K562 (cell line): ENCODE data around the gene PRELID3B. TPM values are rescaled to one million over a fixed set of nuclear protein-coding genes. Genes with fewer than 3 reads are reported as not detected.

ENCODE experiments used
- ATAC-seq: fragments of 200-7000 bp; cut with Tn5 transposase; 3 replicates; pipeline ENCODE4 v1.9.1; 2020; ENCODE audit warnings: moderate library complexity
- BruUV-seq: library from RNA; stranded (reverse); fragments of 400-500 nt; replicated peaks from 2 replicates; lab custom pipeline; 2021; lab: Mats Ljungman, UMichigan
- CTCF ChIA-PET: fragments of 300-600 bp; formaldehyde crosslinking; extraction: SDS; loops from one replicate; lab custom pipeline; 2021; ENCODE audit warnings: low intra/inter-chr PET ratio; lab: Yijun Ruan, JAX
- POLR2A ChIA-PET: fragments of 300-600, 350-650 bp; sonication (Branson Sonifier 250); formaldehyde crosslinking; extraction: SDS; loops from one replicate; lab custom pipeline; 2021; ENCODE audit warnings: antibody characterized with exemption, inconsistent platforms; lab: Yijun Ruan, JAX
- DNase-seq, 4 experiments: peaks; one replicate each; pipeline versions ENCODE4 v3.0.0 to v3.0.0-alpha.2; 2011 to 2018; ENCODE audit warnings: low spot score in 3 of 4, mixed read lengths in 3 of 4; ENCODE audit errors: extremely low read depth in 1 of 4
- FAIRE-seq: peaks from 2 replicates; lab custom pipeline; 2011; peaks lifted over from hg19 to GRCh38; lab: Jason Lieb, UNC
- H2AFZ ChIP-seq: 2 replicates; pipeline ENCODE4 v1.6.0; 2011; ENCODE audit warnings: low read depth, low read length, control low read depth, inconsistent platforms
- H3K27ac ChIP-seq: fragments of 200-600 bp; 3 replicates; pipeline ENCODE4 v1.8.0; 2011; ENCODE audit warnings: low read depth, mild to moderate bottlenecking, control low read depth, inconsistent platforms, low read length, moderate library complexity, mixed read lengths; ENCODE audit errors: extremely low read depth
- H3K27me3 ChIP-seq, 2 experiments: fragments of 300-600 bp in 1 of 2; 2 replicates in 1 of 2; 3 replicates in 1 of 2; pipeline versions ENCODE4 v1.6.0 to v1.8.0; 2011; ENCODE audit warnings: inconsistent platforms in 2 of 2, low read length in 2 of 2, mild to moderate bottlenecking in 1 of 2, mixed read lengths in 1 of 2, moderate library complexity in 1 of 2; ENCODE audit not compliant: control insufficient read depth in 2 of 2, insufficient read depth in 2 of 2
- H3K36me3 ChIP-seq: fragments of 300-600 bp; 3 replicates; pipeline ENCODE4 v1.8.0; 2011; ENCODE audit warnings: mild to moderate bottlenecking, low read length, inconsistent platforms; ENCODE audit not compliant: control insufficient read depth, insufficient read depth
- H3K4me1 ChIP-seq, 2 experiments: fragments of 200-600 bp in 1 of 2; replicated peaks in 1 of 2; 2 replicates in 1 of 2; 3 replicates in 1 of 2; pipeline versions ENCODE4 v1.5.1 to v1.8.0; 2011; ENCODE audit warnings: inconsistent platforms in 2 of 2, low read length in 2 of 2, mild to moderate bottlenecking in 1 of 2, mixed read lengths in 1 of 2, moderate library complexity in 1 of 2; ENCODE audit not compliant: control insufficient read depth in 2 of 2, insufficient read depth in 2 of 2
- H3K4me2 ChIP-seq: 2 replicates; pipeline ENCODE4 v1.6.1; 2011; ENCODE audit warnings: low read length, control low read depth, inconsistent platforms, mixed read lengths; ENCODE audit not compliant: insufficient read depth
- H3K4me3 ChIP-seq: fragments of 200-600 bp; sonication (generic), shearing (Covaris generic); 2 replicates; pipeline ENCODE4 v1.5.1; 2016; ENCODE audit warnings: control low read depth, inconsistent platforms
- H3K79me2 ChIP-seq: fragments of 200-600 bp; 3 replicates; pipeline ENCODE4 v1.8.0; 2011; ENCODE audit warnings: low read length, inconsistent platforms; ENCODE audit not compliant: control insufficient read depth, insufficient read depth
- H3K9ac ChIP-seq, 2 experiments: 2 replicates each; pipeline versions ENCODE4 v1.6.0 to v1.6.1; 2011; ENCODE audit warnings: low read depth in 2 of 2, low read length in 2 of 2, control low read depth in 1 of 2, inconsistent platforms in 1 of 2, mild to moderate bottlenecking in 1 of 2, mixed read lengths in 1 of 2; ENCODE audit not compliant: insufficient read depth in 1 of 2
- H3K9me1 ChIP-seq: one replicate; pipeline ENCODE4 v1.6.0; 2011; ENCODE audit warnings: inconsistent platforms, mild to moderate bottlenecking, low read length, moderate library complexity; ENCODE audit not compliant: control insufficient read depth, insufficient read depth
- H3K9me3 ChIP-seq: replicated peaks from 2 replicates; pipeline ENCODE4 v1.5.1; 2011; ENCODE audit warnings: low read depth, low read length, inconsistent platforms; ENCODE audit not compliant: control insufficient read depth, insufficient read depth
- H4K20me1 ChIP-seq: replicated peaks from 2 replicates; pipeline ENCODE4 v1.6.1; 2011; ENCODE audit warnings: low read length, inconsistent platforms, mixed read lengths; ENCODE audit not compliant: control insufficient read depth, insufficient read depth
- BDP1 ChIP-seq: IDR thresholded peaks from 3 replicates; pipeline ENCODE4 v1.6.1; 2011; ENCODE audit not compliant: insufficient read length, insufficient read depth
- CBX2 ChIP-seq: fragments of 200-600 bp; sonication (generic); IDR thresholded peaks from one replicate; pipeline ENCODE4 v1.6.1; 2012; ENCODE audit warnings: mild to moderate bottlenecking, low read length, inconsistent platforms; ENCODE audit not compliant: insufficient read depth, poor library complexity, severe bottlenecking
- E2F3 ChIP-seq: fragments of 250-450 bp; sonication (Bioruptor Pico); IDR thresholded peaks from 2 replicates; pipeline ENCODE4 v1.4.0; 2020; ENCODE audit warnings: mild to moderate bottlenecking
- EP400 ChIP-seq: fragments of 450-650 bp; IDR thresholded peaks from 2 replicates; pipeline ENCODE4 v1.6.1; 2017; ENCODE audit warnings: antibody characterized with exemption, mild to moderate bottlenecking, moderate library complexity
- FOXP4 ChIP-seq: sonication (generic); formaldehyde crosslinking; IDR thresholded peaks from 2 replicates; pipeline ENCODE4 v1.8.0; 2022; ENCODE audit warnings: mild to moderate bottlenecking, missing genetic modification reagents, borderline replicate concordance
- GTF2A2 ChIP-seq: IDR thresholded peaks from 2 replicates; pipeline ENCODE4 v1.6.1; 2016; ENCODE audit warnings: mild to moderate bottlenecking, missing genetic modification characterization, missing compliant biosample characterization
- HOMEZ ChIP-seq: fragments of 250-450 bp; sonication (Bioruptor Pico); IDR thresholded peaks from 2 replicates; pipeline ENCODE4 v1.4.0; 2020; ENCODE audit warnings: mild to moderate bottlenecking, moderate library complexity
- MXD1 ChIP-seq: fragments of 250-450 bp; sonication (Bioruptor Pico); IDR thresholded peaks from 2 replicates; pipeline ENCODE4 v1.8.0; 2021; ENCODE audit warnings: borderline replicate concordance, mild to moderate bottlenecking, moderate library complexity; ENCODE audit not compliant: poor library complexity, severe bottlenecking
- PTRF ChIP-seq: fragments of 450-650 bp; IDR thresholded peaks from 2 replicates; pipeline ENCODE4 v1.6.1; 2016; ENCODE audit warnings: mild to moderate bottlenecking, missing genetic modification characterization, missing compliant biosample characterization
- RNF2 ChIP-seq: sonication (generic); IDR thresholded peaks from 2 replicates; pipeline ENCODE4 v1.6.1; 2016
- SREBF2 ChIP-seq: sonication (generic); formaldehyde crosslinking; IDR thresholded peaks from 2 replicates; pipeline ENCODE4 v1.4.0; 2020; ENCODE audit warnings: mild to moderate bottlenecking, missing genetic modification reagents
- STAT5B ChIP-seq: fragments of 250-450 bp; sonication (Bioruptor Pico); IDR thresholded peaks from 2 replicates; pipeline ENCODE4 v1.8.0; 2021; ENCODE audit warnings: mild to moderate bottlenecking, inconsistent platforms
- TEAD4 ChIP-seq, 2 experiments: sonication (generic) in 1 of 2; formaldehyde crosslinking in 1 of 2; IDR thresholded peaks; 2 replicates each; pipeline versions ENCODE4 v1.6.1 to v1.8.0; 2012 to 2022; ENCODE audit warnings: borderline replicate concordance in 1 of 2, inconsistent platforms in 1 of 2, low read length in 1 of 2, mild to moderate bottlenecking in 1 of 2, missing genetic modification reagents in 1 of 2
- ZBTB33 ChIP-seq: sonication (generic); formaldehyde crosslinking; IDR thresholded peaks from 2 replicates; pipeline ENCODE4 v1.8.1; 2023; ENCODE audit warnings: mild to moderate bottlenecking, missing genetic modification reagents
- ZC3H4 ChIP-seq: sonication (generic); formaldehyde crosslinking; IDR thresholded peaks from 2 replicates; pipeline ENCODE4 v1.9.0; 2021; ENCODE audit warnings: missing genetic modification reagents, borderline replicate concordance
- ZNF253 ChIP-seq: fragments of 250-450 bp; sonication (Bioruptor Pico); conservative IDR thresholded peaks from 2 replicates; pipeline ENCODE4 v1.6.1; 2021; ENCODE audit warnings: mild to moderate bottlenecking
- WGBS: fragments of 100-300 bp; shearing (Covaris generic); methylation state at CpG from one replicate; pipeline ENCODE4 v1.1.6; 2016; ENCODE audit warnings: low coverage, mixed read lengths; ENCODE audit not compliant: insufficient coverage; ENCODE audit errors: missing lambda C conversion rate; 5-methylcytosine and 5-hydroxymethylcytosine counted together
- in situ Hi-C: fragments of 300-500 bp; cut with MboI; formaldehyde crosslinking; loops from 4 replicates; pipeline ENCODE4 v1.15.0; 2018; ENCODE audit warnings: inconsistent platforms, mixed read lengths
- intact Hi-C: fragments of 100-400 bp; cut with micrococcal nuclease; formaldehyde crosslinking; loops from 2 replicates; pipeline ENCODE4 v1.14.2; 2022
- polyA plus RNA-seq, 8 experiments: library from polyadenylated mRNA; depleted of rRNA in 4 of 8; stranded (reverse) in 5 of 8; unstranded in 3 of 8; fragments of >200 nt; fragmentation: Nextera tagmentation in 2 of 8; fragmentation: Illumina TruSeq in 1 of 8; extraction: Ambion mirVana in 2 of 8; extraction: Trizol in 1 of 8; gene quantifications; 2 replicates each; pipeline versions ENCODE4 v1.2.1 to v1.2.3, GENCODE V29; 2011 to 2014; ENCODE audit warnings: inconsistent platforms in 1 of 8, missing spikeins in 1 of 8
- total RNA-seq, 7 experiments: library from RNA; depleted of rRNA in 6 of 7; stranded (reverse); fragments of >200 nt in 6 of 7; fragmentation: Illumina TruSeq in 2 of 7; extraction: Trizol in 2 of 7; gene quantifications; 2 replicates each; pipeline versions ENCODE4 v1.2.1 to v1.2.3, GENCODE V29; 2011 to 2021; ENCODE audit warnings: low replicate concordance in 1 of 7

The PRELID3B gene
- total and polyA plus RNA-seq, 9 of the 15 experiments (the other 6 are each of a cell fraction or from before 2014, with no cell fraction given), result 77.0 to 186 (median 101) TPM

- no peak for TF ChIP-seq FOXP4 (CRISPR knock-in tag)
- TF ChIP-seq, all 486 proteins: peak for 0
Observed at GRCh38 chr20:59069026-59069425, 26.4 kb upstream of the PRELID3B start (continued).

GRCh38 chr20:59068534-59068933 lies 25.9 kb upstream of the PRELID3B start:
- ChIA-PET POLR2A (no interaction called here), CTCF (no interaction called here)
- Histone ChIP-seq H3K4me1 (no peaks in the 10 kb centered on the region), H3K79me2 (no peaks in the 10 kb centered on the region), H3K9ac (no peak overlapping the region), H3K4me2 (no peak overlapping the region), H3K4me3 (no peak overlapping the region), H3K9me1 (no peaks in the 10 kb centered on the region), H3K27me3 (peaks cover 16 to 34% of the 10 kb centered on the region in 2 experiments; a peak in 4 of 5 replicates), H4K20me1 (no peaks in the 10 kb centered on the region), H3K27ac (no peak overlapping the region), H3K36me3 (no peaks in the 10 kb centered on the region), H2AFZ (no peak overlapping the region), H3K9me3 (no peaks in the 10 kb centered on the region)
- intact Hi-C loops, result no loop called here
- 0% methylated on average over 4 of the region's 4 CpGs for WGBS
- DNase-seq, result no peak
- in situ Hi-C loops, result no loop called here
- ATAC-seq, result no peak
- BruUV-seq, result no TSS peak
- FAIRE-seq, result no peak
- no peak for TF ChIP-seq TEAD4 (IDR thresholded peaks at IDR 0.05; ENCODE audit: low read length)
- TF ChIP-seq TEAD4 (CRISPR knock-in tag; IDR thresholded peaks at IDR 0.05; ENCODE audit: borderline replicate concordance), result no peak
- TF ChIP-seq GTF2A2, result no peak
- TF ChIP-seq ZBTB33, result no peak
- no peak for TF ChIP-seq MXD1 (CRISPR knock-in tag)
- no peak for TF ChIP-seq EP400
- no peak for TF ChIP-seq ZC3H4 (CRISPR knock-in tag)
- TF ChIP-seq STAT5B, result no peak
- TF ChIP-seq BDP1, result no peak
- no peak for TF ChIP-seq CBX2
- TF ChIP-seq PTRF, result no peak
- no peak for TF ChIP-seq SREBF2 (CRISPR knock-in tag)
- TF ChIP-seq E2F3, result no peak
- TF ChIP-seq HOMEZ (CRISPR knock-in tag), result no peak
- TF ChIP-seq RNF2, result no peak
- TF ChIP-seq ZNF253 (CRISPR knock-in tag), result no peak
